HepG2 (cell line): Measurements from ENCODE around the gene H2AZ2. TPM values are rescaled to one million over a fixed set of nuclear protein-coding genes. Genes with fewer than 3 reads are reported as not detected.
A peak's percentile ranks its signal among the peaks of the same experiment; 100 is the strongest.

Experiments
- ATAC-seq: fragments of 200-7000 bp; cut with Tn5 transposase; 3 replicates; pipeline ENCODE4 v1.9.1; 2020; ENCODE audit warnings: mild to moderate bottlenecking, moderate library complexity
- BruUV-seq: library from RNA; stranded (reverse); fragments of 400-500 nt; replicated peaks from 2 replicates; lab custom pipeline; 2021; lab: Mats Ljungman, UMichigan
- CTCF ChIA-PET: fragments of 300-600 bp; formaldehyde crosslinking; extraction: SDS; loops from one replicate; lab custom pipeline; 2021; ENCODE audit warnings: low total read pairs, inconsistent platforms, low intra/inter-chr PET ratio; lab: Yijun Ruan, JAX
- POLR2A ChIA-PET: fragments of 350-600 bp; sonication (Branson Sonifier 250); formaldehyde crosslinking; loops from one replicate; lab custom pipeline; 2020; ENCODE audit warnings: antibody characterized with exemption, inconsistent platforms; lab: Yijun Ruan, JAX
- DNase-seq: peaks from one replicate; pipeline ENCODE4 v3.0.0-alpha.2; 2015; ENCODE audit warnings: low spot score
- FAIRE-seq: peaks from 3 replicates; lab custom pipeline; 2011; peaks lifted over from hg19 to GRCh38; lab: Jason Lieb, UNC
- H2AFZ ChIP-seq: one replicate; pipeline ENCODE4 v1.6.1; 2011; ENCODE audit warnings: low read length, inconsistent platforms
- H3K27ac ChIP-seq: fragments of 300-600 bp; 3 replicates; pipeline ENCODE4 v1.8.0; 2011; ENCODE audit warnings: mixed run types, mild to moderate bottlenecking, mixed read lengths, low read length, inconsistent platforms; ENCODE audit not compliant: insufficient read depth; ENCODE audit errors: extremely low read length
- H3K27me3 ChIP-seq, 2 experiments: fragments of 200-600 bp in 1 of 2; 2 replicates in 1 of 2; 3 replicates in 1 of 2; pipeline versions ENCODE4 v1.6.0 to v1.8.0; 2011; ENCODE audit warnings: low read length in 2 of 2, mild to moderate bottlenecking in 2 of 2, moderate library complexity in 2 of 2, inconsistent platforms in 1 of 2; ENCODE audit not compliant: insufficient read depth in 2 of 2, control insufficient read depth in 1 of 2
- H3K36me3 ChIP-seq, 2 experiments: fragments of 200-600 bp in 1 of 2; replicated peaks in 1 of 2; 2 replicates in 1 of 2; 3 replicates in 1 of 2; pipeline versions ENCODE4 v1.5.1 to v1.8.0; 2011; ENCODE audit warnings: low read length in 2 of 2, inconsistent platforms in 1 of 2; ENCODE audit not compliant: insufficient read depth in 2 of 2, control insufficient read depth in 1 of 2
- H3K4me1 ChIP-seq: 2 replicates; pipeline ENCODE4 v1.5.1; 2012; ENCODE audit warnings: low read length, inconsistent platforms; ENCODE audit not compliant: insufficient read depth
- H3K4me2 ChIP-seq: 2 replicates; pipeline ENCODE4 v1.6.0; 2011; ENCODE audit warnings: low read depth, low read length, inconsistent platforms
- H3K4me3 ChIP-seq, 3 experiments: fragments of 200-600 bp in 1 of 3; sonication (generic), shearing (Covaris generic) in 1 of 3; replicated peaks in 1 of 3; 2 replicates each; pipeline ENCODE4 v1.5.1; 2011 to 2016; ENCODE audit warnings: low read length in 3 of 3, inconsistent platforms in 2 of 3, low read depth in 2 of 3, mild to moderate bottlenecking in 2 of 3, control low read depth in 1 of 3, mixed read lengths in 1 of 3; ENCODE audit not compliant: insufficient read depth in 1 of 3
- H3K79me2 ChIP-seq: one replicate; pipeline ENCODE4 v1.6.1; 2011; ENCODE audit warnings: low read length, inconsistent platforms; ENCODE audit not compliant: insufficient read depth
- H3K9ac ChIP-seq: 2 replicates; pipeline ENCODE4 v1.6.0; 2011; ENCODE audit warnings: mild to moderate bottlenecking, low read depth, low read length, inconsistent platforms; ENCODE audit not compliant: insufficient read depth
- H3K9me3 ChIP-seq: 2 replicates; pipeline ENCODE4 v1.5.1; 2012; ENCODE audit warnings: mild to moderate bottlenecking, low read length
- H4K20me1 ChIP-seq: 2 replicates; pipeline ENCODE4 v1.6.0; 2011; ENCODE audit warnings: inconsistent platforms, mild to moderate bottlenecking, low read length, moderate library complexity; ENCODE audit not compliant: insufficient read depth
- NFIC ChIP-seq: IDR thresholded peaks from 2 replicates; pipeline ENCODE4 v1.6.1; 2012; ENCODE audit warnings: mild to moderate bottlenecking, low read length, inconsistent platforms
- NR2F1 ChIP-seq, 2 experiments: fragments of 450-650 bp in 1 of 2; formaldehyde crosslinking in 1 of 2; IDR thresholded peaks; 2 replicates each; pipeline versions ENCODE4 v1.5.0 to v1.6.1; 2016 to 2020; ENCODE audit warnings: mild to moderate bottlenecking in 1 of 2, missing compliant biosample characterization in 1 of 2, missing genetic modification reagents in 1 of 2, moderate library complexity in 1 of 2
- ZNF24 ChIP-seq: fragments of 450-650 bp; IDR thresholded peaks from 2 replicates; pipeline ENCODE4 v1.6.1; 2017; ENCODE audit warnings: antibody characterized with exemption, mild to moderate bottlenecking
- ZNF337 ChIP-seq: sonication (generic); formaldehyde crosslinking; IDR thresholded peaks from 2 replicates; pipeline ENCODE4 v1.5.1; 2020; ENCODE audit warnings: missing genetic modification reagents, low read depth, mild to moderate bottlenecking, borderline replicate concordance
- ZNF558 ChIP-seq: sonication (generic); formaldehyde crosslinking; IDR thresholded peaks from 2 replicates; pipeline ENCODE4 v1.9.0; 2022; ENCODE audit warnings: mild to moderate bottlenecking, missing genetic modification reagents, borderline replicate concordance
- ZNF780A ChIP-seq: sonication (generic); formaldehyde crosslinking; IDR thresholded peaks from 2 replicates; pipeline ENCODE4 v1.8.0; 2022; ENCODE audit warnings: mild to moderate bottlenecking, missing genetic modification reagents, moderate library complexity
- WGBS: methylation state at CpG from one replicate; pipeline ENCODE4 v1.1.6; 2017; ENCODE audit warnings: low lambda C conversion rate; 5-methylcytosine and 5-hydroxymethylcytosine counted together
- in situ Hi-C: cut with HindIII; loops from 2 replicates; pipeline ENCODE4 v1.10.0; 2017; ENCODE audit warnings: low pct_unique_long_range_greater_than_20kb; ENCODE audit not compliant: extremely low pct_ligation_motif_present
- intact Hi-C: fragments of 100-400 bp; cut with micrococcal nuclease; formaldehyde crosslinking; loops from one replicate; pipeline ENCODE4 v1.10.0; 2022; ENCODE audit not compliant: unreplicated experiment
- polyA plus RNA-seq, 8 experiments: library from polyadenylated mRNA; depleted of rRNA in 3 of 8; stranded (reverse) in 7 of 8; unstranded in 1 of 8; fragments of >200 nt; fragmentation: Illumina TruSeq in 4 of 8; extraction: Trizol in 4 of 8; gene quantifications; 2 replicates each; pipeline versions ENCODE4 v1.2.1 to v1.2.3, GENCODE V29; 2011 to 2016; ENCODE audit warnings: low read depth in 4 of 8, missing spikeins in 1 of 8, mixed read lengths in 1 of 8; ENCODE audit not compliant: insufficient read depth in 1 of 8
- total RNA-seq, 5 experiments: library from RNA; depleted of rRNA; stranded (reverse); fragments of >200 nt; fragmentation: Illumina TruSeq; extraction: Trizol; gene quantifications; 2 replicates each; pipeline ENCODE4 v1.2.3, GENCODE V29; 2016; ENCODE audit warnings: low read depth in 1 of 5
- TF ChIP-seq, protein P1 (sequence below): IDR thresholded peaks from 2 replicates; pipeline ENCODE4 v1.6.1; 2012; ENCODE audit warnings: low read depth, low read length, improper control_type of control experiment
- TF ChIP-seq, protein P2 (sequence below): sonication (generic); formaldehyde crosslinking; IDR thresholded peaks from 2 replicates; pipeline ENCODE4 v1.5.1; 2020; ENCODE audit warnings: missing genetic modification reagents, mild to moderate bottlenecking, borderline replicate concordance

H2AZ2 gene
- total and polyA plus RNA-seq, 2 of the 13 experiments (the other 11 are each of a cell fraction or from before 2014, with no cell fraction given): 121 to 223 TPM

DNA sequence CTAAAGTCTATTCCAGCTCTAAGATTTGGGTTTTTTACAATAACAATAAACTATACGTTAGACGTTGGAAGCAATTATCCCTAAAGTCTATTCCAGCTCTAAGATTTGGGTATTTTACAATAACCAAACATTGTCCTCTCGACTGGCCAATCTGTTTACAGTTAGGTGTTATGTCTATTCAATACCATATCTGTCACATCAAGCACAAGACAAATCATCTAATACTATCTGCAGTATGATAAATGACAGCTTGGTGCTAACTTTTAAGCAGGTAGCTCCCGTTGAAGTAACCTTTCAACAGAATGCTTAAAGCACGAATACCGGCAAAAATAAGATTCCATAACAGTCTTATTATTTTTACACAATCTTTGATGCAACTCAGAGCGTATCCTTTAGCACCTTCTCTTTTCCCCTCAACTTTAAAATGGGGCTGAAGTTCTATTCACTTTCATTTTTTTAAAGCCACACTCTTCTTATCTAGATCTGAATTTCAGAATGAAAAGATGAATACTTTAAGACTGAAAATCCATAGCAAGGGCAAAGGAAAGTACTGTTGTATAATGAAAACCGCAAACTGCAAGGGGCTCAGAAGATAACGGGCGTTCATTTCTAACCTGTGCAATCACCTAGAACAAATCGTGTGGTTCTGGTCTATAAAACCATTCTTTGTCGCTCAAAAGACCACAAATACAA, 925 bp downstream of the H2AZ2 start:
- Histone ChIP-seq H3K9ac (peak overlapping the region; percentile 91), H3K4me1 (peaks cover 40% of the 10 kb centered on the region), H4K20me1 (peaks cover 20% of the 10 kb centered on the region), H2AFZ (peak overlapping the region; percentile 60), H3K9me3 (no peaks in the 10 kb centered on the region), H3K4me2 (peak overlapping the region; percentile 69), H3K36me3 (peaks cover under 1 to 15% of the 10 kb centered on the region in 2 experiments; a peak in 2 of 5 replicates), H3K79me2 (peaks cover 55% of the 10 kb centered on the region), H3K27me3 (no peaks in the 10 kb centered on the region; a peak in 1 of 5 replicates), H3K4me3 (peak overlapping the region; percentile 64 to 92 (median 85)), H3K27ac (peak overlapping the region; percentile 83)
- intact Hi-C loops: loop anchor here (1.0 kb wide), 1 partner anchor 259 kb away; no protein-coding TSS in a partner anchor
- 1% methylated on average over 12 of the region's 12 CpGs for WGBS
- CTCF ChIA-PET: interaction anchor here (1.1 to 2.3 kb wide), 4 partner anchors 50 to 259 kb away, joined by 3 to 9 read pairs (median 6); no protein-coding TSS in a partner anchor
- in situ Hi-C loops: no loop called here
- DNase-seq: no peak
- no peak for FAIRE-seq
- ATAC-seq: no peak
- TSS peak; percentile 68 for BruUV-seq
- TF ChIP-seq ZNF337 (CRISPR knock-in tag) (0 out of 2 replicates have a peak, but pooled peaks have one; percentile 25), NFIC (peak; percentile 41; the same call in 1 of the 2 replicates), NR2F1 (CRISPR knock-in tag; IDR thresholded peaks at IDR 0.05) (no peak), ZNF24 (no peak), ZNF558 (0 out of 2 replicates have a peak, but pooled peaks have one; percentile 39), ZNF780A (CRISPR knock-in tag) (0 out of 2 replicates have a peak, but pooled peaks have one; percentile 44)
- TF ChIP-seq, protein P1, sequence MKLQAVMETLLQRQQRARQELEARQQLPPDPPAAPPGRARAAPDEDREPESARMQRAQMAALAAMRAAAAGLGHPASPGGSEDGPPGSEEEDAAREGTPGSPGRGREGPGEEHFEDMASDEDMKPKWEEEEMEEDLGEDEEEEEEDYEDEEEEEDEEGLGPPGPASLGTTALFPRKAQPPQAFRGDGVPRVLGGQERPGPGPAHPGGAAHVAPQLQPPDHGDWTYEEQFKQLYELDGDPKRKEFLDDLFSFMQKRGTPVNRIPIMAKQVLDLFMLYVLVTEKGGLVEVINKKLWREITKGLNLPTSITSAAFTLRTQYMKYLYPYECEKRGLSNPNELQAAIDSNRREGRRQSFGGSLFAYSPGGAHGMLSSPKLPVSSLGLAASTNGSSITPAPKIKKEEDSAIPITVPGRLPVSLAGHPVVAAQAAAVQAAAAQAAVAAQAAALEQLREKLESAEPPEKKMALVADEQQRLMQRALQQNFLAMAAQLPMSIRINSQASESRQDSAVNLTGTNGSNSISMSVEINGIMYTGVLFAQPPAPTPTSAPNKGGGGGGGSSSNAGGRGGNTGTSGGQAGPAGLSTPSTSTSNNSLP: no peak
- TF ChIP-seq, protein P2, sequence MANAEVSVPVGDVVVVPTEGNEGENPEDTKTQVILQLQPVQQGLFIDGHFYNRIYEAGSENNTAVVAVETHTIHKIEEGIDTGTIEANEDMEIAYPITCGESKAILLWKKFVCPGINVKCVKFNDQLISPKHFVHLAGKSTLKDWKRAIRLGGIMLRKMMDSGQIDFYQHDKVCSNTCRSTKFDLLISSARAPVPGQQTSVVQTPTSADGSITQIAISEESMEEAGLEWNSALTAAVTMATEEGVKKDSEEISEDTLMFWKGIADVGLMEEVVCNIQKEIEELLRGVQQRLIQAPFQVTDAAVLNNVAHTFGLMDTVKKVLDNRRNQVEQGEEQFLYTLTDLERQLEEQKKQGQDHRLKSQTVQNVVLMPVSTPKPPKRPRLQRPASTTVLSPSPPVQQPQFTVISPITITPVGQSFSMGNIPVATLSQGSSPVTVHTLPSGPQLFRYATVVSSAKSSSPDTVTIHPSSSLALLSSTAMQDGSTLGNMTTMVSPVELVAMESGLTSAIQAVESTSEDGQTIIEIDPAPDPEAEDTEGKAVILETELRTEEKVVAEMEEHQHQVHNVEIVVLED (CRISPR knock-in tag): peak; percentile 35; the same call in 1 of the 2 replicates
- POLR2A ChIA-PET: interaction anchor here (0.5 to 2.9 kb wide), 16 partner anchors 15 to 268 kb away, joined by 3 to 20 read pairs (median 5); partner anchors contain the start of genes OGDH, PURB and TMED4
